NOMO-1 treated with DMSO at 0.1 percent for 48 hours (cell line): ENCODE measurements around the gene TRIML2.

Experiments
- DNase-seq: peaks from one replicate; lab custom pipeline; 2025; ENCODE audit not compliant: unreplicated experiment; lab: John Stamatoyannopoulos, UW

TRIML2 gene, protein sequence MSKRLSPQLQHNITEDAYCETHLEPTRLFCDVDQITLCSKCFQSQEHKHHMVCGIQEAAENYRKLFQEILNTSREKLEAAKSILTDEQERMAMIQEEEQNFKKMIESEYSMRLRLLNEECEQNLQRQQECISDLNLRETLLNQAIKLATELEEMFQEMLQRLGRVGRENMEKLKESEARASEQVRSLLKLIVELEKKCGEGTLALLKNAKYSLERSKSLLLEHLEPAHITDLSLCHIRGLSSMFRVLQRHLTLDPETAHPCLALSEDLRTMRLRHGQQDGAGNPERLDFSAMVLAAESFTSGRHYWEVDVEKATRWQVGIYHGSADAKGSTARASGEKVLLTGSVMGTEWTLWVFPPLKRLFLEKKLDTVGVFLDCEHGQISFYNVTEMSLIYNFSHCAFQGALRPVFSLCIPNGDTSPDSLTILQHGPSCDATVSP

DNA sequence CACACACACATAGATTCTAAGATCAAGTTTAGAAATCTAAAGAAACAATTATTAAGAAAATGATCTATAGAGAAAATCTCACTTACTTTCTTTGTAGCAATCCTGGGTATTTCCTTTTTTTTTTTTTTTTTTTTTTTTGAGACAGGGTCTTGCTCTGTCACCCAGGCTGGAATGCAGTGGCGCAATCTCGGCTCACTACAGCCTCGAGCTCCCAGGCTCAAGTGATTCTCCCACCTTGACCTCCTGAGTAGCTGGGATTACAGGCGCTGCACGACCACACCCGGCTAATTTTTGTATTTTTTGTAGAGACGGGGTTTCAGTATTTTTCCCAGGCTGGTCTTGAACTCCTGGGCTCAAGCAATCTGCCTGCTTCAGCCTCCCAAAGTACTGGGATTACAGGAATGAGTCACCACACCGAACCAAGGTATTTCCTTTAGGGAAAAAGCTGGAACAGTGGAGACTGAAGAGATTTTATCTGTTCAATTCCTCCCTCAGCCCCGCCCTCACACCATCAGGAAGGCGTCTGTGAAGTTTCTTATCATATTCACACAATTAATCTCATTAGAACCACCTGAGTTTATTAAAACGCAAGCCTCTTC lies at the start of gene TRIML2:
TSS of gene TRIML2 (minus strand) at position 447 of the 599 bp plus-strand sequence. CDS start 4,235 bp downstream, outside the sequence.
- no peak for DNase-seq

DNA sequence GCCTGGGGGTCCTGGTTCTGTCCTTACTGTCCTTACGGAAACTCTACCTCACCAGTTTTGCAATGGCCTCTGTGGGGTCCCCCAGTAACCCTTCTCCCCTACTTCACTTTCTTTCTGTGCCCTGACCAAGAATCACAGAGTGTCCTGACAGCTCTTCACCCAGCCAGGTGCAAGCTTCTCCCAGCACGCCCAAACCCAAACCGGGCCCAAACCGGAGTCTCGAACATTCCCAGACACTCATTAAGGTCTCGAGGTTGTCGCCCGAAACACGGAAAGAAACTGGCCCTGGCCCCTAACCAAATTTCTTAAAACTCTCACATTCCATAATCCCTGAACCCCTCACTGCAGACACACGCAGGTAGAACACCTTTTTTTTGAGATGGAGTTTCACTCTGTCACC lies 48.9 kb upstream of the TRIML2 start:
- DNase-seq: no peak

DNA sequence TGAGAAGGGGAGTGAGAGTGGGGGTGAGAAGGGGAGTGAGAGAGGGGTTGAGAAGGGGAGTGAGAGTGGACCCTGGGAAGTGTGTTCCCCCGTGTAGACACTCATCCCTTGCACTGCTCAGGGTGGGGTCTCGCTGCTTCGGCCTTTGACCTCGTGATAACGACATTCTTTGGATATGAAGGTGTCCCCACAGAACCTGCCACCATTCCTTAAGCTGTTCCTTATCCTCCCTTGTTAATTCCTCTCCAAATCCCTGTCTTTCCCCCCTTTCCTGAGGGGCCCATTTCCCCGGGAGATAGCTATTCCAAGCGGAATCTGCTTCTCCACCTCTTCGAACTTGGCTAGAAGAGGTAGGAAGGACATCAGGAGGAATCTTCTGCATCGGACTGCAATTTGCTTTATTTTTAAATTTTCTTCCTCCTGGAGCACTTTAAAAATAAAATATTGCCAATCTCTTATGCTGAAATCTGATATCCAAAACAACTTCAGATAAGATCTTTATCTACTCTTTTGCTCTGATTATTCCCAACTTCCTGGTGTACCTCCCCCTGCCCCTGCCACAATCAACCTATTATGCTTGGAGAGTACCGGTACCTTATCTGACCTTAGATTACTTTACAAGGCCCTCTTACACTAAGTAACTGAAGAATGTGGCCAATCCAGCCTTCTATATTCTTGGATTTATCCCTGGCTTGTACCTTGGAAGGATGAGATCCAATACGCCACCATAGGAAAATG lies 45.4 kb upstream of the TRIML2 start:
- DNase-seq: no peak

DNA sequence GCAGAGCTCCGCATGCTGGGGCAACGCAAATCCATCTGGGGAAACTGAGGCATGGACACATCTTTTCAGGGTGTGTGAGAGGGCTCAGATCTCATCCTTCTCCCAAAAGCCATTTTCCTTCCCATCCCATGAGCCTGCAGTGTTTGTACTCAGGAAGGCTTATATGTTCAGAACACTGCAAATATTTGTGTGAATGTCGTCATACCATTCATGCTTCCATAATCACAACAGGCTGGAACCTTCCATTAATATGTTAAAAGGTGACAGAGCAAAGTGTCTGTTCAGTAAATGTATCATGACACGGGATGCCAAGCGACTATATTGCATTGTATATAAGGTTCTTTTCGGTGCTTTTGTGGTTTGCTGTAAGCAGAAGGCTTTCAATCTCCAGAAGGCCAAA lies 38.4 kb upstream of the TRIML2 start:
- no peak for DNase-seq

DNA sequence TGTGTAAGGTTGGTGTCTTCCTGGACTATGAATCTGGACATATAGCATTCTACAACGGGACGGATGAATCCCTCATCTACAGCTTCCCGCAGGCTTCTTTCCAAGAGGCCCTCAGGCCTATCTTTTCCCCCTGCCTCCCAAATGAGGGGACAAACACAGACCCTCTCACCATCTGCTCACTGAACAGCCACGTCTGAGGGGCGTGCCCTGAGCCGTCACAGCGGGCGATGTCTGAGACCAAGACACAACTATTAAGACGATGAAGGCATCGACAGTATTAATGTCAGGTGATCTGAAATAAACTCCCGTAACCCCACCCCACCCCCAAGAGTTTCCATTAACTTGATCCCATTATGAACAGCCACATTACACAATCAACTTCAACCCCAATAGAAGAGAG lies 37.8 kb upstream of the TRIML2 start:
- DNase-seq: no peak

DNA sequence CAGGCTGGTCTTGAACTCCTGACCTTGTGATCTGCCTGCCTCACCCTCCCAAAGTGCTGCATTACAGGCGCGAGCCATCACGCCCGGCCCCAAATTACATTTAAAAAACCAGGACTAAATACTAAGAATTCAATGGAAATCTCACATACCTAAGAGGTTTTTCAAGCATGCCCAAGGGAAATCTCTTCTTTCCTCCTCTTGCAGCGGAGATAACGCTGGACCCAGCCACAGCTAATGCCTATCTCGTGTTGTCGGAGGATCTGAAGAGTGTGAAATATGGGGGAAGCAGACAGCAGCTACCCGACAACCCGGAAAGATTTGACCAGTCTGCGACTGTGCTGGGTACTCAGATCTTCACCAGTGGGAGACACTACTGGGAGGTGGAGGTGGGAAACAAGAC lies 37.2 kb upstream of the TRIML2 start:
- DNase-seq: no peak

DNA sequence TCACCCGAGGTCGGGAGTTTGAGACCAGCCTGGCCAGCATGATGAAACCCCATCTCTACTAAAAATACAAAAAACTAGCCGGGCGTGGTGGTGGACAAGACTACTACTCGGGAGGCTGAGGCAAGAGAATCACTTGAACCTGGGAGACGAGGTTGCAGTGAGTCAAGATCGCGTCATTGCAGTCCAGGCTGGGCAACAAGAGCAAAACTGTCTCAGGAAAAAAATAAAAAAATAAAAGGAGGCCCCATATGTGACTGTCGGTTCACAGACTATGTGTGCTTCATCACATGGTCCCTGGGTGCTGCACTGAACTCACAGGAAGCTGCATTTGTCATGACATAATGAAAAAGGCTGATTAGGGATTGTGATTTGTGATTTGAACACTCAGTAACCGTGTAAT lies 36.2 kb upstream of the TRIML2 start:
- DNase-seq: no peak

DNA sequence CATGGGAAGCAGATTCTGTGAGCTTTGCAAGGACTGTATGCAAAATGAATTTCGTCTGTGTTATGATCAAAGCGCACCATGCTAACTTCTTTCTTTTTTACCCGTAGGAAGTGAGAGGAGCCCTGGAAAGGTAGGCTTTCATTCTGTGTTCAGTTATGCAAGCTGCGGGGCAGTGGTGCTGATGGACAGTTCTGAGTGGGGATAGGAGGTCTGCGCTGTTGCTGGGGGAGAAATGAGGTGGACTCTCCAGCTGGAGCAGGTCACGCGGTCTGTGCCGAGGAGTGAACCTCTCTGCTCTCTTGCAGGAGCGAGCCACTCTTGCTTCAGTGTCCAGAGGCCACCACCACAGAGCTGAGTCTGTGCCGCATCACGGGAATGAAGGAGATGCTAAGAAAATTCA lies 34.3 kb upstream of the TRIML2 start:
- DNase-seq: no peak

DNA sequence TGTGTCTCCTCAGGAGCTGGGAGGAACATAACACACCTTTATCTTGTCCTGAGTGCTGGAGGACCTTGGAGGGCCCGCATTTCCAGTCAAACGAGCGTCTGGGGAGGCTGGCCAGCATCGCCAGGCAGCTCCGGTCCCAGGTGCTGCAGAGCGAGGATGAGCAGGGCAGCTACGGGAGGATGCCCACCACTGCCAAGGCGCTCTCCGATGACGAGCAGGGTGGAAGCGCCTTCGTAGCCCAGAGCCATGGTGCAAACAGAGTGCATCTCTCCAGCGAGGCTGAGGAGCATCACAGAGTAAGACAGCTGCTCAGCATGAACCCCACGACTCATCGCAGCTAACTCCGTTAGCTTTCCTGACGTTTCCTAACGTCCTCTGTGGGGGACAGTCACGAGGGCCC lies 30.3 kb upstream of the TRIML2 start:
- DNase-seq: no peak

DNA sequence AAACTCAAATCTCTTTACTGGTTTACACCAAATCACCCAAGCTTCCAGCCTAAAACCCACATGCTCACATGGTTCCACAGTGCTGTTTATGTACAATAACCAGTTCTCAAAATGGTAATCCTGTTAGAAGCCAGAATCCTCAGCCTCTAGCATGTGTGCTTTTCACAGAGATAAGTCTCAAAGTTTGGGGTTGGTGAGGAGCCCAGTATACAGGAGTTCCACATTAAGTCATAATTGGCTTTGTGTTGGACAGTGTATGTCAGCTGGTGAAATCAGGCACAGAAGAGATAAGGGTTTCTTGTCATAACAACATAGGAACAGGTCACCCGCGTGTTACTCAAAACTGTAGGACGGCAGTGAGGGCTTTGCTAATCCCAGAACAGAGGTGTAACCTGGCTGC lies 29.7 kb upstream of the TRIML2 start, which contains the start of gene TRIML1:
TSS of gene TRIML1 (plus strand) at position 301 of the 400 bp plus-strand sequence. CDS start 118 bp downstream, outside the sequence.
- no peak for DNase-seq

DNA sequence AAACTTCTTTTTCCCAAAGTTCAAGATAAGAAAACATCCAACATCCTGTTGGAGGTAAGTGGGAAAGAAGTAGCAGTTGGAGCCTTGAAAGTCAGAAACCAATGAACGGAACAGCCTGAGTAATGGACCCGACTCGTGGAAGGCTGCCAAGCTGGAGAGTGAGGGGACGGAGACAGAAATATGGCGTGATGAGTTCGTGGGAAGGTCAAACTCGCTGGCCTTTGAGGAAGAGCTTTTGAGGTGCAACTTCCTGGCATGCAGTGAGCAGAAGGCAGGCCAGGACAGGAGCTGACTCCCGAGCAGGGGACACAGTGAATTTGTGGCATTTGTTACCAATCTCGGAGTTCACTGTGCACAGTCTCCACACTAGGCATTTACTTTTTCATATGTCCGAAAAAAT lies 28.8 kb upstream of the TRIML2 start:
- no peak for DNase-seq

DNA sequence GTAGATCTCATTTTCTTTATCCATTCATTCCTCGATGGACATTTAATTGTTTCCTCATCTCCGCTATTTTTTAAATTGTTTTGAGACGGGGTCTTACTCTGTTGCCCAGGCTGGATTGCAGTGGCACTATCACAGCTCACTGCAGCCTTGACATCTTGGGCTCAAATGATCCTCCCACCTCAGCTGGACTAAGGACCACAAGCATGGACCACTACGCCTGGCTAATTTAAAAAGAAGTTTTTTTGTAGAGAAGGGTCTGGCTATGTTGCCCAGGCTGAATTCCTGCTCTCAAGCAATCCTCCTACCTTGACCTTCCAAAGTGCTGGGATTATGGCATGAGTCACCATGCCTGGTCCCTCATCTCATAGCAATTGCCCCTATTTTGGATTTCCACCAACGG lies 22.8 kb upstream of the TRIML2 start:
- no peak for DNase-seq

DNA sequence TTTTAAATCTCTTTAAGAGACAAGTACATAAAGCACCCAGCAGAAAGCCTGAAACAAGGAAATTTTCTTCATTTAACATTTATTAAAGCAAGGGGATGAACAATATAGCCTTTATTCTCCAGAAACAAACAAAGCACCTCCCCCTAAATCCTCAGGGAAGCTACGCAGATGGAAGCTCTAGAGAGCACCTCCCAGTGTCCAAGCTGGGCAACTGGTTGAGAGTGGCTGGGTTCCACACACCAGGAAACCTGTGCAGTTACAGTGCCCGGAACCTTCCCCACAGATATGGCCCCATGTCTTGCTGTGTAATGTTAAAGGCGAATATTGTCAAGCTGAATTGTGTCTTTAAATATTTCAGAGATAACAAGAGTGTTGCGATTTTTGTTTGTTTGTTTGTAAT lies 21.0 kb upstream of the TRIML2 start:
- DNase-seq: no peak

DNA sequence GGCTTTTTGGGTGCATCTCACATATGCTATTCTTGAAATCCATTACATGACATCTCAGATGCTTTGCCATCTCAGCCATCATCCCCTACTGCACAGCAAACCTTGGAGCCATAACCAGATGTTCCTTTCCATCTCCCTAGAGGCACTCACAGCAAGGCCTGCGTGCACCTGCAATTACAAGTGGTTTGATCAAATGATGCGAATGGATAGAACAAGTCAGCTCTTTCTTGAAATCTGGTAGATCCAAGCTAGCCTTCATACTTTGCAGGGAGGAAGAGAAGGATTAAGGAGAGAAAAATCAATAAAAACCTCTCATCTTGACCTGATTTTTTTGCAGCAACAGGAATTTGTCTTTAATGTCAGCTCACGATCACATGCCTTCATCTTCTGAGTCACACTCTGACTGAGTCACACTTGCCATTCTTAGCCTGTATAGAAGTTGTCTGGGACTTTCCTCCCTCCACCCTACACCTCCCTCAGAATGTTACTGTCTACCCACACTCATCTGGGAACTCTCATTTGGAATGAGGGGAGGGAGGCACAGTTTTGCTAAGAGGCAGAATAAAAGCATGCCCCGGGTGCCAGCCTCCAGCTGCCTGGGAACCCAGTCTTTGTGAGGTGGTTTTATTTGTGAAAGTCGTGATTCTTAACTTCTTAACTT lies 17.9 kb upstream of the TRIML2 start:
- no peak for DNase-seq

DNA sequence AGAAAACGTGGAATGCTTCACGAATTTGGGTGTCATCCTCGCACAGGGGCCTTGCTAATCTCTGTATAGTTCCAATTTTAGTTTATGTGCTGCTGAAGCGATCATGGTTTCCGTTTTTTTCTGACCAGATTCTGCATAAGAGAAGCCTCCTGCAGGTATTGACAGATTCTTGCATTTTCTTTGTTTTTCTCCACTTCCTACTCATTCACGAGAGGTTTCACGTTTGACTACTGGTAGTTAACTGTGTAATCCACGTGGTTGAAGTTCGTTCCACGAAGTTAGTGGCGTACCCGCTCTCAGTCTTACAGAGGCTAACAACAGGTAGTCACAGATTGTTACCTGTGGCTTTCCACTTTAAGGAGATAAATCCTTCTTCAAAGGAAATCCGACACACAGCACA lies 12.1 kb upstream of the TRIML2 start:
- no peak for DNase-seq

DNA sequence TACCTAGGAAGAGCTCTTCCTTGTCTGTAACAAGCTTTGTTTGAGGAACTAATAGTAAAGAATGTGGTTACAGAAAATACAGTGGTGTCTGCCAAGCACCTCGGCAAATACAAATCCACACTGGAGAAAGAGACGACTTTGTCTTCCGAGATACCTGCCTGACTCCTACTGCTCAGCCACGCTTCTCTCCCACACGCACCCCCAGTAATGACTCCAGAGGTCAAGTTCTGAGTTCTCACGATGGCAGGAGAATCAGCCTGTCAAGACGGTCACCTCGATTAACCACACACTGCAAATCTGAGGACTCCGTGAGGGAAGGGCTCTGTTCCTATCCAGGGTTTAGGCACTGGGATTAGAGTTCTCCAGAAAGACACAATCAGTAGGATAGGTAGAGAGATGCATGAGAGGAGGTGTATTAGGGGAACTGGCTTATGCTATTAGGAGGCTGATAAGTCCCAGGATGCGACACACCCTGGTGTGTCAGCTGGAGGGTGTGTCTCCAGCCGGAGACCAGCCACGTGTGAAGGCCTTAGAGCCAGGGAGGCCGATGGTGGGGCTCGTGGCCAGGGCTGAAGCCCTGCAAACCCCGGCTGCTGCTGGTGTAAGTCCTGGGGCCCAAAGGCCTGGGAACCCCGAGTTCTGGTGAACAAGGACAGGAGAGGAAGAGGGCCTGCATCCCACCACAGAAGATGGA lies 8.4 kb upstream of the TRIML2 start:
- no peak for DNase-seq

DNA sequence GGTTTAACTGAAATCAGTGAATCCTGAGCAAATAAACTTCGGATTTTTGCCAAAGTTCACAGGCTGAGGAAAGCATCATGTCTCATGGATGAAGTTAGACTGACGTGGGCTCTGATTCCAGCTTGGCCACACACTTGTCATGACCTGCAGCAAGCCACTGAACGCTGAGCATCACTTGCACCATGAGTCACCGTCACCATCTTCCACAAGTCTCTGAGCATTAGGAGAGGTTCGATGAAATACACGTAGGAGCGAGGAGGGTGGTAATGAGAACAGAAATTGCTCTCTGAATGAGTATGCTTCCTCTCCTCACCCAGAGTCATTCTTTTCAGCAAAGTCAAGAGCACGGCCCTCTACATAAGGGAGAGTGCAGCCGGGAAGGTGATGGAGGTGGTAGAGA lies 3.8 kb upstream of the TRIML2 start:
- DNase-seq: no peak

DNA sequence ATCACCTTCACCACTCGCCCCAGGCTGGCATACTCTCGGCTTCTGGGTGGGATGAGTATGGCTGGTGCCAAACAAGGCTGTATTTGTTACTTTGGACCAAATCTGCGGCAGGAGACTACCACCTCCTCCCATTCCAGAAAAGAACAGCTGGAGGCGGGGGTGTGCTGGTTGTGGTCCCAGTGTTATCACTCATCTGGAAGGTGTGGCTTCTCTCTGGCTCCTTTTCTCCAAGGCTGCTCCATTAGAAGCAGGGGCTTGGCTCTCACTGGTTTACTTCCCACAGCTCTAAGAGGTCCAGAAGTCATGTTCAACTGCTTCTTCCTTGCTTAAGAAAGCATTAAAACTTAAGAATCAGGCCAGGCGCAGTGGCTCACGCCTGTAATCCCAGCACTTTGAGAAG lies 2.6 kb upstream of the TRIML2 start:
- no peak for DNase-seq

DNA sequence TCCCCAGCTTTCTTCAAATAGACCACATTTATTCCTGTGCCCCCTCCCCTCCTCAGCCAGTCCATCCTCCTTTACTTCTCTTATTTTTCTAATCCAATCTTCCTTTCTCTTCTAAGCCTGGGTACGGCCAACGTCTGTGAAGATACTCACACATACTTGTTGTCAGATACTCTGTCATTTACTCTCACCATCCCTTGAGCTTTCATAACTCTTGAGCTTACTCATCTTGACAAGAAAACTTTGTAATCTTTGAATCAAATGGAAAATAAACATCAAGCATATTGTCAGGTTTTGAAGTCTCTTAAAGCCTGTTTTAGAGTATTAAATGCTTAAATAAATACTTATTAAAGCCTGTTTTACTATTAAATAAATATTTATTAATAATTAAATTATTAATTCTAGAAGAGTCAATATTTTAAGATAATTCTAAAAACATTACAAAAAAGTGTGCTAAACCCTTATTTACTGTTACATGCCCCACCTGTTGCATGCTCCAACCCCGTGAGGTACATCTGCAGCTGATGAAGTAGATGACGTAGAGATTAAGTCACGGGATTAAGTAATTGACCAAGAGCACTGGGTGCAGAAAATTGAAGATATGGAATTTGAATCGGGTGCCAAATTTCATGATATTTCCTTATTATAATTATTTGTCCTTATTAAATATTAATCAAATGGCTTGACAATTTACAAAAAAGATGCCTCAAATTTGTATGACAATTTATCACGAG lies 1.5 kb upstream of the TRIML2 start:
- no peak for DNase-seq

DNA sequence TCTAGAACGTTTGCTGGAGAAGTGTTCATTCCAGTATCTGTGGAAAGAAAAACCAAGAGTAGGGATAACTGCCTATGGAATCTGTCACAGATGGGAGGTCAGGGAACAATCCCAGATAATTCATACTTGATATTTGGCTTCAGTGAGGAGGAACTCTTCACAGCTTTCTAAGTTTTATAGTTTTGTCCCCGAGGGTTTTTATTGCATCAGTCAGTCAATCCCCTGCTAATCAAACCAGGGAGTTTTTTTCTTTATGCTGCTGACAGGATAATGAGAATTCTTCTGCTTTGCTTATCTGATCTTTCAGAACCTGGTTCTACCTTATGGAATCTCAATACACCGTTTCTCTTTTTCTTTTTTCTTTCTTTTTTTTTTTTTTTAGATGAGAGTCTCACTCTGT lies 633 bp upstream of the TRIML2 start:
- no peak for DNase-seq
